Epidermal melanocyte (primary cell): ENCODE measurements around the gene SLC28A3.

Experiments
- DNase-seq: peaks from one replicate; pipeline ENCODE4 v3.0.0; 2011; ENCODE audit warnings: low spot score; ENCODE audit not compliant: insufficient read length

SLC28A3 gene

GRCh38 chr9:84343111-84343521, 2.6 kb upstream of the SLC28A3 start:
- DNase-seq = no peak

- DNase-seq = no peak
Measured at GRCh38 chr9:84339962-84340361, 596 bp downstream of the SLC28A3 start.

GRCh38 chr9:84339503-84339902, 1.1 kb downstream of the SLC28A3 start:
- DNase-seq = no peak

- DNase-seq = no peak
Measured at GRCh38 chr9:84338792-84339191, 1.8 kb downstream of the SLC28A3 start.

GRCh38 chr9:84337252-84337651, 3.3 kb downstream of the SLC28A3 start:
- no peak for DNase-seq

GRCh38 chr9:84331119-84331809, 9.3 kb downstream of the SLC28A3 start:
- DNase-seq = no peak

- DNase-seq = no peak
Measured at GRCh38 chr9:84330246-84330645, 10.3 kb downstream of the SLC28A3 start.

GRCh38 chr9:84327184-84327583, 13.4 kb downstream of the SLC28A3 start:
- DNase-seq = no peak

GRCh38 chr9:84325347-84325973, 15.1 kb downstream of the SLC28A3 start:
- no peak for DNase-seq

GRCh38 chr9:84324811-84325210, 15.7 kb downstream of the SLC28A3 start:
- no peak for DNase-seq

- DNase-seq = no peak
Measured at GRCh38 chr9:84323858-84324257, 16.7 kb downstream of the SLC28A3 start.

GRCh38 chr9:84322828-84323227, 17.7 kb downstream of the SLC28A3 start:
- DNase-seq = no peak

GRCh38 chr9:84320231-84320630, 20.3 kb downstream of the SLC28A3 start:
- DNase-seq = no peak

- DNase-seq = no peak
Measured at GRCh38 chr9:84319632-84320031, 20.9 kb downstream of the SLC28A3 start.

GRCh38 chr9:84318981-84319380, 21.6 kb downstream of the SLC28A3 start:
- DNase-seq = no peak

GRCh38 chr9:84317563-84317962, 23.0 kb downstream of the SLC28A3 start:
- DNase-seq = no peak

GRCh38 chr9:84315278-84315877, 25.2 kb downstream of the SLC28A3 start:
- peak; percentile 61 for DNase-seq

GRCh38 chr9:84314306-84314705, 26.3 kb downstream of the SLC28A3 start:
- no peak for DNase-seq

- DNase-seq = no peak
Measured at GRCh38 chr9:84310883-84311282, 29.7 kb downstream of the SLC28A3 start.

- no peak for DNase-seq
Measured at GRCh38 chr9:84305497-84306131, 34.9 kb downstream of the SLC28A3 start.

- no peak for DNase-seq
Measured at GRCh38 chr9:84304166-84304565, 36.4 kb downstream of the SLC28A3 start.

- DNase-seq = no peak
Measured at GRCh38 chr9:84303061-84303460, 37.5 kb downstream of the SLC28A3 start.
